Activated CD4-positive, alpha-beta T cell treated with anti-CD3 and anti-CD28 coated beads for 36 hours (primary cell): ENCODE data around the gene UAP1L1. TPM values are rescaled to one million over a fixed set of nuclear protein-coding genes. Genes with fewer than 3 reads are reported as not detected.
"Not testable (repeated sequence)": the region's sequence is repeated elsewhere in the genome, so short reads cannot be mapped to it uniquely, and the experiment has no call there.

Experiments
- ATAC-seq: fragments of 200-7000 bp; cut with Tn5 transposase; one replicate; pipeline ENCODE4 v1.10.0; 2021; ENCODE audit warnings: mild to moderate bottlenecking, moderate library complexity
- CTCF ChIA-PET: fragments of 350-600 bp; sonication (Branson Sonifier 250); formaldehyde crosslinking; loops from one replicate; lab custom pipeline; 2021; ENCODE audit warnings: antibody characterized with exemption; lab: Charles Lee
- POLR2A ChIA-PET: fragments of 350-600 bp; sonication (Branson Sonifier 250); formaldehyde crosslinking; loops from one replicate; lab custom pipeline; 2021; ENCODE audit warnings: antibody characterized with exemption, inconsistent platforms; lab: Charles Lee
- DNase-seq: peaks from one replicate; pipeline ENCODE4 v3.0.0-alpha.2; 2020
- H3K27ac Mint-ChIP-seq: one replicate; pipeline ENCODE4 v1.8.0; 2021; ENCODE audit warnings: mixed read lengths
- H3K27me3 Mint-ChIP-seq: one replicate; pipeline ENCODE4 v1.8.0; 2021; ENCODE audit warnings: mixed read lengths
- H3K36me3 Mint-ChIP-seq: one replicate; pipeline ENCODE4 v1.8.0; 2021; ENCODE audit warnings: low read depth, mixed read lengths
- H3K4me1 Mint-ChIP-seq: one replicate; pipeline ENCODE4 v1.8.0; 2021; ENCODE audit warnings: mixed read lengths
- H3K4me3 Mint-ChIP-seq: one replicate; pipeline ENCODE4 v1.8.0; 2021; ENCODE audit warnings: mild to moderate bottlenecking, moderate library complexity, mixed read lengths
- H3K9me3 Mint-ChIP-seq: one replicate; pipeline ENCODE4 v1.8.0; 2021; ENCODE audit warnings: low read depth, mixed read lengths
- intact Hi-C, 2 experiments: fragments of 100-400 bp; cut with DNase I in 1 of 2; cut with micrococcal nuclease in 1 of 2; formaldehyde crosslinking; loops; one replicate each; pipeline versions ENCODE4 v1.14.2 to v1.15.1; 2022 to 2024; cut with DNase I, micrococcal nuclease
- total RNA-seq, 2 experiments: library from RNA; stranded (reverse); gene quantifications; one replicate each; pipeline ENCODE4 v1.2.3, GENCODE V29; 2021

The UAP1L1 gene
- total RNA-seq, 2 experiments from 2014 or later: 12.5 to 14.4 TPM

DNA sequence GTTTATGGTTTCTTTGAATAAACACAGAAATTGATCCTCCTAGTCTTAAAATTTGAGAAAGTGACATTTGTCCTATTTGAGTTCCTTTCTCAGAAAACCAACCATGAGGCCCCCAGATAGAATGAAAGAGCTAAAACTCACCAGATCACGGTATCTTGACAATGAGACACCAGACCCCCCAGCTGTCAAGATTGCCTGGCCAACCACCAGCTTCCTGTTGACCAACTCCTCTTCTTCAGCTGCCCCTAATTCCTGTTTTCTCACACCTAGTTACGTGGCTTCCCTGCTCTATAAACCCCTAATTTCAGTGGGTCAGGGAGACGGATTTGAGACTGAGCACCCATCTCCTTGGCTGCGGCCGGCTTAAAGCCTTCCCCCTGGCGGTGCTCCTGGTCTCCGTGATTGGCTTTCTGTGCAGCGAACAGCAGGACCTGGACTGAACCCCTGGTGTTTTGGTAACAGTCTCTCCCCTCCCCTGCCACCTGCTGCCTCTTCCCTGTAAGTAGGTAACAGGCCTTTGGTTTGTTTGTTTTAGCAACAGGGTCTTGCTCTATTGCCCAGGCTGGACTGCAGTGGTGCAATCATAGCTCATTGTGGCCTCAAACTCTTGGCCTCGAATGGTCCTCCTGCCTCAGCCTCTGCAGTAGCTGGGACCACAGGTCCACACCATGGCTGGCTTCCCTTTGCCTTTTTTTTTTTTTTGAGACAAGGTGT is 18.6 kb upstream of the UAP1L1 start:
- ChIA-PET CTCF (interaction anchor here (0.6 to 2.3 kb wide), 8 partner anchors 9 to 93 kb away, joined by 3 to 20 read pairs (median 4); partner anchors contain the start of gene NPDC1), POLR2A (no interaction called here)
- Mint-ChIP-seq H3K4me3 (no peak overlapping the region), H3K9me3 (no peaks in the 10 kb centered on the region), H3K4me1 (no peaks in the 10 kb centered on the region), H3K36me3 (no peaks in the 10 kb centered on the region), H3K27ac (no peak overlapping the region), H3K27me3 (no peaks in the 10 kb centered on the region)
- ATAC-seq (no peak), DNase-seq (no peak)
- intact Hi-C loops: no loop called here

DNA sequence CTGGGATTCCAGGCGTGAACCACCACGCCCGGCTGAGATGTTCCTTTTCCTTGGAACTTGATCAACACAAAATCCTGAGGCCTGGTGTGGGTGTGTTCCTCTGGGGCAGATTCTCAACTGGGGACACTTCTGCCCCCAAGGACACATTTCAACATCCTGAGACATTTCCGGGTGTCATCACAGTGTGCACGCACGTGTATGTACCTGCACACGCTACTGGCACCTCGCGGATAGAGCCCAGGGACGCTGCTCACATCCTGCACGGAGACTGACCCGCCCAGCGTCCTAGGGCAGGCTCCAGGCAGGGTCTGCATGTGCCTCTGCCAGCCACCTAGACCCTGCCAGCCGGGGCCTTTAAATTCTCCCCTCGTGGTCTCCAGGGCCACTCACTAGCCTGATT is 14.9 kb upstream of the UAP1L1 start:
- CTCF ChIA-PET: interaction anchor here (2.5 kb wide), 1 partner anchor 27 kb away, joined by 7 read pairs; no protein-coding TSS in a partner anchor
- Mint-ChIP-seq H3K27me3 (no peaks in the 10 kb centered on the region), H3K4me3 (no peak overlapping the region), H3K27ac (no peak overlapping the region), H3K4me1 (no peaks in the 10 kb centered on the region), H3K36me3 (peaks cover 2% of the 10 kb centered on the region), H3K9me3 (no peaks in the 10 kb centered on the region)
- intact Hi-C loops: loop anchor here in 1 of 2 experiments (10.0 kb wide), 1 partner anchor 278 kb away; no protein-coding TSS in a partner anchor
- POLR2A ChIA-PET: no interaction called here
- DNase-seq (no peak), ATAC-seq (no peak)

DNA sequence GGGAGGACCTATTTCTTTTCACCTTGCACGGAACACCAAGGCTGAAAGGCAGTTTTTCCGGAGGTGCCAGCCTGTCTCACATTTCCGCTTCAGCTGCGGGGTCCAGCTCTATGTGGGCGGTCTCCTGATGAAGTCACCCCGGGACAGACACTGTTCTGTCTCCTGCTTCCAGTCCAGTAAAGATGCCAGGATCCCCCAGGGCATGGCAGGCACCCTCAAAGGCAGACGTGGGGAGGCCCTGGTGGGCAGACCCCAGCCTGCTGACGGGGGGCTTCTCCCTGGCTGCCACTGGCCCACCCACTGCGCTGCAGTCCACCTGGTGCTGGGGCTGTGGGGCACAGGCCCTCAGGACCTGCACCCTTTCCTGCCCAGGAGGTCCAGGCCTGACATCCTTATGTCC is 14.5 kb upstream of the UAP1L1 start:
- H3K36me3 Mint-ChIP-seq, H3K4me3 Mint-ChIP-seq, POLR2A ChIA-PET, H3K9me3 Mint-ChIP-seq, DNase-seq, H3K4me1 Mint-ChIP-seq, ATAC-seq, H3K27ac Mint-ChIP-seq, H3K27me3 Mint-ChIP-seq: not testable (repeated sequence)
- CTCF ChIA-PET: interaction anchor here (2.5 kb wide), 1 partner anchor 28 kb away, joined by 7 read pairs; no protein-coding TSS in a partner anchor
- intact Hi-C loops: loop anchor here in 1 of 2 experiments (10.0 kb wide), 1 partner anchor 278 kb away; no protein-coding TSS in a partner anchor

DNA sequence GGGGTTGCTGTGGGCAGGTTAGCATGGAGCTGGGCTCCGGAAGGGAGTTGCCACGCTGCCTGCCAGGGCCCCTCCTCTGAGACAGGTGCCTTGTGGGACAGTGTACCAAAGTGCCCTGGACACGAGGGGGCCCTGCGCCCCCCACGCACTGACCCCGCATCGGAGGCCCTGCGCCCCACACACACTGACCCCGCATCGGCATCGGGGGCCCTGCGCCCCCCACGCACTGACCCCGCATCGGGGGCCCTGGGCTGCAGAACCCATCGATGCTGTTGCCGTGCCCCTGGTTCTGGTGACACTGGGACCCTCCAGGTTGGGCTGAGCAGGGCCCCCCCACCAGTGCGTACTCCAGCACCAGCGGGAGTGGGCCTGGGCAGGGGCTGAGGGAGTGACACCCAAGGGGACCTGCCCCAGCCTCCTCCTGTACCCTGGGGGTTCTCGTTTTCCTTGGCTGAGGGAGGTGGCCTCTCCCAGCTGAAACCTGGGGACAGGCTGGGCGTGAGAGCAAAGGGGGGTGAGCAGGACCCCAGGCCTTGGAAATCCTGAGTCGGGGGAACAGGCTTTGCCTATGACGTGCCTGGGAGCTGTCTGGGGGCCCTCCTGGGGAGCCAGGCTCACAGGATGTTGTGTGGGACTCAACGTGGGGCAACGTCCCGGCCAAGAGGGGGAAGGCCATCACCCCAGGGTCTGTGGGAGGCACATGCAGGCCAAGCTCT is 13.8 kb upstream of the UAP1L1 start:
- no peaks in the 10 kb centered on the region for H3K9me3 Mint-ChIP-seq
- CTCF ChIA-PET: interaction anchor here (0.6 to 2.5 kb wide), 16 partner anchors 8 to 334 kb away, joined by 3 to 14 read pairs (median 4); partner anchors contain the start of genes MAN1B1 and UAP1L1
- H3K4me3 Mint-ChIP-seq: no peak overlapping the region
- H3K27ac Mint-ChIP-seq: no peak overlapping the region
- no peaks in the 10 kb centered on the region for H3K27me3 Mint-ChIP-seq
- DNase-seq (no peak), ATAC-seq (no peak)
- H3K4me1 Mint-ChIP-seq: peaks cover 5% of the 10 kb centered on the region
- intact Hi-C loops: loop anchor here (1.0 to 10.0 kb wide), 3 partner anchors 17 to 279 kb away; partner anchors contain the start of gene NPDC1 (in 1 of the 2)
- H3K36me3 Mint-ChIP-seq: peaks cover 2% of the 10 kb centered on the region
- POLR2A ChIA-PET: no interaction called here

DNA sequence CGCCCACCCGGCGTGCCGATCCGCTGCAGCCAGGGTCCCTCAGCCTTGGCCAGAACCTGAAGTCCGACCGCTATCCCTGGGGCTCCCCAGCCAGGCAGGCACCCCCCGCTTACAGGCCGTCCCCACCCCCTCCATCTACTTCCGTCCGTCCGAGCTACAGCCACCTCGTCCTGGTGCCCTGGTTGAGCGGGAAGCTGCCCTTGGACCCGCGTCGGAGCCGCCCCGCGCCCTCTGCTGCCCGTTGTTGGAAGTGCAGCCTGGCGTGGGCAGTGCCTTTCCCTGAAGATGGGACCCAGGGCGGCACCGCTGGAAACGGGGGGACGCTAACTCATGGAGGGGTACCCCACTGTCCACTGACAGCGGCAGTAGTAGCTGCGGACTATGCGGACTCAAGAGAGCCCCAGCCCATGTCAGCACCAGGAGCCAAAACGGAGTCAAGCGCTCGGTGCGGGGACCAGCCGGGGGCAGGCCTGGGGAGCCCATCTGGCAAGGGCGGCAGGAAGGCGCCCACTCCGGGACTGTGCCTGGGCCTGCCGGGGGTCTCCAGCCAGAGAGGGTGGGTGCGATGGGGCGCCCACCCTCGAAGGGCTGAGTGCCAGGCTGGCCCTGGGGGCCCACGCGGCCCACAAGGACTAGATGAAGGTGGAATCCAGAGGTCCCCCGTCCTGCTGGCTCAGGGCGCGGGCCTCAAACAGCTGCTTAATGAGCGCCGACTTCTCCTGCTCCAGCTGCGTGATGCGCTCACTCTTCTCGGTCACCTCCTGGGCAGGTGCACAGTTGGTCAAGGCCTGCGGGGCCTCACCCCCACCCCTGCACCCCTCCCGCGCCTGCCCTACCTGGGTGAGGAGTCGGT is 13.1 kb upstream of the UAP1L1 start:
- H3K9me3 Mint-ChIP-seq: no peaks in the 10 kb centered on the region
- ChIA-PET POLR2A (no interaction called here), CTCF (interaction anchor here (0.5 to 2.5 kb wide), 17 partner anchors 8 to 335 kb away, joined by 3 to 14 read pairs (median 4); partner anchors contain the start of genes MAN1B1 and UAP1L1)
- H3K36me3 Mint-ChIP-seq: peaks cover 2% of the 10 kb centered on the region
- no peaks in the 10 kb centered on the region for H3K27me3 Mint-ChIP-seq
- H3K4me1 Mint-ChIP-seq: peaks cover 5% of the 10 kb centered on the region
- no peak for ATAC-seq
- H3K4me3 Mint-ChIP-seq: no peak overlapping the region
- H3K27ac Mint-ChIP-seq: no peak overlapping the region
- intact Hi-C loops: loop anchor here (1.0 to 10.0 kb wide), 3 partner anchors 18 to 279 kb away; partner anchors contain the start of gene NPDC1 (in 1 of the 2)
- peak; percentile 79 for DNase-seq

DNA sequence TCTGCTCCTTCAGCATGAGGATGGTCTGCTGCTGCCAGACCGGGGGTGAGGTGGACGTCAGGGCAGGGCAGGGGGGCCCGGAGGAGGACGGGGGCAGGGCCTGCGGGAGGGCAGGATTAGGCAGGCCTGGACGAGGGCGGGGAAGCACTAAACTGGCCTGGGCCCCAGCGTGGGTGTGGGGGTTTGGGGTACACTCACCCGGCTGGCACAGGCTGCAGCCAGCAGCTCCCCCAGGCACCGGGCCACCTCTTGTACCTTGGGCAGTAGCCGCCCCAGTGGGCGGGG is 12.5 kb upstream of the UAP1L1 start:
- ATAC-seq (no peak), DNase-seq (no peak)
- H3K4me3 Mint-ChIP-seq: no peak overlapping the region
- H3K27me3 Mint-ChIP-seq: no peaks in the 10 kb centered on the region
- ChIA-PET CTCF (interaction anchor here (0.5 to 2.5 kb wide), 8 partner anchors 9 to 335 kb away, joined by 3 to 11 read pairs (median 6); no protein-coding TSS in a partner anchor), POLR2A (no interaction called here)
- intact Hi-C loops: loop anchor here (1.0 to 10.0 kb wide), 4 partner anchors 19 to 280 kb away; partner anchors contain the start of genes ABCA2 (in 1 of the 2) and NPDC1 (in 1 of the 2)
- H3K9me3 Mint-ChIP-seq: no peaks in the 10 kb centered on the region
- peaks cover 5% of the 10 kb centered on the region for H3K4me1 Mint-ChIP-seq
- peaks cover 2% of the 10 kb centered on the region for H3K36me3 Mint-ChIP-seq
- H3K27ac Mint-ChIP-seq: no peak overlapping the region

DNA sequence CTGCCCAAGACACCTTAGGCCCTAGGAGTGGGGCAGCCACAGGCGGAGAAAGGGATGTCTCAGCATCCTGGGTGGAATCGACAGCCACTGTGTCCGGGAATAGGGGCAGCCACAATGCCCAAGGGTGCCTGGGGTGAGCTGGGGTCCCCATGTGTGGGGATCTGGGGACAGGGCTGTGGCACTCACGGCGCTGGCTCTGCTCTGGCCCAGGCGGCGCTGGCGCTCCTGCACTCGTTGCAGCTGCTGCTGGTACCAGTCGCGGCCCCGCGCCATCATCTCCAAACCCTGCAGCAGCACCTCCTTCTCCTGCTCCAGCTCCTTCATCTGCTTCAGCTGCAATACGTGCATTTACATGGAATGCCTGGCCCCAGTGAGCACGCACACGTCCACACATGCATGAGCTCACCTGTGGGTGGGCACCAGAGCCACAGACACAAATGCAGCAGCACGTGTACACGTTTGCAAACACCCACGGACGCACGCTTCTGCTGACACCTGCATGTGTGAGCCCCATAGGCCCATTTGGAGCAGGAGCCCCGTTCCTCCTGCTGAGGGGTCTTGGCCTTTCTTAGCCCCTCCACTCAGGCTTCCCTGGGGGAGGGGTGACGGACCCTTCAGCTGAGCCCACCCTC is 11.9 kb upstream of the UAP1L1 start:
- CTCF ChIA-PET: interaction anchor here (0.5 to 3.6 kb wide), 6 partner anchors 10 to 251 kb away, joined by 3 to 43 read pairs (median 4); partner anchors contain the start of genes MAN1B1 and NPDC1
- Mint-ChIP-seq H3K36me3 (peaks cover 2% of the 10 kb centered on the region), H3K27me3 (no peaks in the 10 kb centered on the region), H3K27ac (no peak overlapping the region), H3K9me3 (no peaks in the 10 kb centered on the region), H3K4me3 (no peak overlapping the region), H3K4me1 (peaks cover 5% of the 10 kb centered on the region)
- DNase-seq (no peak), ATAC-seq (no peak)
- intact Hi-C loops: loop anchor here in 1 of 2 experiments (5.0 to 10.0 kb wide), 2 partner anchors 38 to 281 kb away; partner anchors contain the start of gene ABCA2
- POLR2A ChIA-PET: no interaction called here

DNA sequence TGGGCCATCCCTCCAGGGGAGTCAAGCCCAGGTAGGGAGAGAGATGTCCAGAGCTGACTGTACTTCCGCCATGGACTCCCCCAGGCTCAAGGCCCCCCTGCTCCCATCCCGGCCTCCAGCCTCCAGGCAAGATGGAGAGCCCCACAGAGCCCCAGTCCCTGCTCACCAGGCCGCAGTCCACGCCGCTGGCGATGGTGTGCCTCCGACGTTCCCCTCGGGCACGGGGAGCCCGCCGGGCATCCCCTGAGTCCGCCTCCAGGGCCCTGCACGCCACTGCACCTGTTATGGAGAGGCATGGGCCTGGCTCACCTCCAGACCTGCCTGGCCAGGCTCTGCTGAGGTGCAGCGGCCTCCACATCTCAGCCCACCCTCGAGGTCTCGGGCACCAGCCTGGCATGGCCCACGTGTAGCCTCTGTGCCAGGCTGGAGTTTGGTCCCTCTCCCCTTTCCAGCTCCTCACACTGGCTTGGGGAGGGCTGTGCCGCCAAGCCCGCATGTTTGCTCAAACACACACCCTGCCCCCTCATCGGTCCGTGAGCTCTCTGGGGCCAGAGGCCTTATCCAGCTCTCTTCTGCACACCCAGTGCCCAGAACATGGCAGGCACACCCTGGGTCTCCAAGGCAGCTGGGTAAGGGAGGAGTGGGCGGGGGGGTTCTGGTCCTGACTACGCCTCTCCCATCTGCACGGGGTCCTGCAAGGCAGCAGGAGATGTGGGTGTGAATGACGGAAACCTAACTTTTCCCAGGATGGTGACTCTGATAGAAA is 11.0 kb upstream of the UAP1L1 start:
- ChIA-PET POLR2A (no interaction called here), CTCF (interaction anchor here (0.7 to 3.6 kb wide), 7 partner anchors 11 to 252 kb away, joined by 3 to 43 read pairs (median 6); partner anchors contain the start of genes MAN1B1 and NPDC1)
- Mint-ChIP-seq H3K4me1 (peaks cover 9% of the 10 kb centered on the region), H3K4me3 (no peak overlapping the region), H3K9me3 (no peaks in the 10 kb centered on the region), H3K27ac (no peak overlapping the region), H3K27me3 (no peaks in the 10 kb centered on the region), H3K36me3 (peaks cover 2% of the 10 kb centered on the region)
- DNase-seq (no peak), ATAC-seq (no peak)
- intact Hi-C loops: loop anchor here in 1 of 2 experiments (2.0 to 10.0 kb wide), 3 partner anchors 17 to 281 kb away; partner anchors contain the start of gene ABCA2

DNA sequence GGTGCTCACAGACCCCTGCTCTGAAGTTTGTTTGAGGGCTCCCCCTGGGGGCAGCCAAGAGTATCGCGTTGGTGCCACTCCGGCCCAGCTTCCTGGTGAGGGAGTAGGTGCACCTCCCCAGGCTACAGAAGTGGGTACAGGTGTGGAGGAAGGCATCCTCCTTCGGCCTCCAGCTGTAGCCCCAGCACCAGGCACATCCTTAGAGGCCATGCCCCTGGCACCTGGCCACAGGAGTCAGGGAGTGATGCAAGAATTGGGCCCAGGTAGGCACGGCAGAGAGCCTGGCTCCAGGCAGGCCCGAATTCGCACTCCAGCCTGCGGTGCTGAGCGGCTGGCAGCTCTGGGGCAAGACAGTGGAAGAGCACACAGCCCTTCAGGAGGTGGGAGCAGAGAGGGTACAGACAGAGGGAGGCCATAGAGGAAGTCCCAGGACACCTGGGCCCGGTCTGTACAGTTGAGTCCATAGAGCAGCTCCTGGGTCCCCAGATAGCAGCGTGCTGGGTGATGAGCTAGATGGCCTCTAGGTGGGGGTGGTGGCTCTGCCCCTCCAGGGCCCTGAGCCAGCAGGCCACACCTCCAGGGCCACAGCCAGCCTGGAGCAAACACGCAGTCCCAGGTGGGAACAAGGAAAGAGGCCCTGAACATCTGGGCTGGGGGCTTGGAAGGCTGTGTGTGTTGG is 9.3 kb upstream of the UAP1L1 start:
- DNase-seq (peak; percentile 92), ATAC-seq (peak; percentile 71)
- H3K27ac Mint-ChIP-seq: peak overlapping the region; percentile 55
- POLR2A ChIA-PET: interaction anchor here (0.6 to 1.7 kb wide), 3 partner anchors 28 to 1145 kb away, joined by 3 to 5 read pairs (median 4); no protein-coding TSS in a partner anchor
- intact Hi-C loops: loop anchor here (1.0 to 10.0 kb wide), 4 partner anchors 19 to 283 kb away; partner anchors contain the start of gene ABCA2 (in 1 of the 2)
- peaks cover 2% of the 10 kb centered on the region for H3K36me3 Mint-ChIP-seq
- H3K4me1 Mint-ChIP-seq: peaks cover 9% of the 10 kb centered on the region
- peak overlapping the region; percentile 28 for H3K4me3 Mint-ChIP-seq
- no peaks in the 10 kb centered on the region for H3K27me3 Mint-ChIP-seq
- no peaks in the 10 kb centered on the region for H3K9me3 Mint-ChIP-seq
- CTCF ChIA-PET: interaction anchor here (0.6 to 4.8 kb wide), 22 partner anchors 8 to 290 kb away, joined by 3 to 43 read pairs (median 6); partner anchors contain the start of genes MAN1B1, NPDC1 and UAP1L1
